Immature natural killer cell (primary cell): ENCODE measurements around the gene HSD3B7. TPM values are rescaled to one million over a fixed set of nuclear protein-coding genes. Genes with fewer than 3 reads are reported as not detected.
A peak's percentile ranks its signal among the peaks of the same experiment; 100 is the strongest.
"Not testable (repeated sequence)": the region's sequence is repeated elsewhere in the genome, so short reads cannot be mapped to it uniquely, and the experiment has no call there.

ENCODE experiments used
- DNase-seq, 3 donors: peaks; one replicate each; pipeline ENCODE4 v3.0.0; 2022; ENCODE audit warnings: mixed read lengths in 1 of 3
- H3K27ac Mint-ChIP-seq, 6 donors: one replicate each; pipeline ENCODE4 v1.8.0; 2020; ENCODE audit warnings: mixed read lengths in 6 of 6, mild to moderate bottlenecking in 5 of 6, inconsistent platforms in 4 of 6, moderate library complexity in 3 of 6
- H3K27me3 Mint-ChIP-seq, 3 donors: one replicate each; pipeline ENCODE4 v1.8.0; 2020 to 2021; ENCODE audit warnings: low read depth in 3 of 3, mild to moderate bottlenecking in 3 of 3, mixed read lengths in 3 of 3, moderate library complexity in 3 of 3, inconsistent platforms in 1 of 3
- H3K36me3 Mint-ChIP-seq, 3 donors: one replicate each; pipeline ENCODE4 v1.8.0; 2020; ENCODE audit warnings: mixed read lengths in 3 of 3, inconsistent platforms in 2 of 3, mild to moderate bottlenecking in 2 of 3
- H3K4me1 Mint-ChIP-seq, 2 donors: one replicate each; pipeline ENCODE4 v1.8.0; 2020; ENCODE audit warnings: inconsistent platforms in 2 of 2, mild to moderate bottlenecking in 2 of 2, mixed read lengths in 2 of 2, moderate library complexity in 1 of 2
- H3K4me3 Mint-ChIP-seq, 5 donors: one replicate each; pipeline ENCODE4 v1.8.0; 2020; ENCODE audit warnings: mild to moderate bottlenecking in 5 of 5, mixed read lengths in 5 of 5, inconsistent platforms in 3 of 5, moderate library complexity in 3 of 5
- H3K9me3 Mint-ChIP-seq, 6 donors: one replicate each; pipeline ENCODE4 v1.8.0; 2020; ENCODE audit warnings: mild to moderate bottlenecking in 6 of 6, mixed read lengths in 6 of 6, inconsistent platforms in 4 of 6, moderate library complexity in 3 of 6
- polyA plus RNA-seq, 3 donors: library from polyadenylated mRNA; unstranded; fragments of 300-500 nt; fragmentation: Illumina TruSeq; gene quantifications; one replicate each; pipeline ENCODE4 v1.2.3, GENCODE V29; 2021

HSD3B7 gene
- polyA plus RNA-seq, 3 donors from 2014 or later = not detected

- Mint-ChIP-seq H3K27me3 (peaks cover 3 to 9% (median 6%) of the 10 kb centered on the region in 3 donors), H3K4me3 (no peak overlapping the region), H3K9me3 (peaks cover 0 to under 1% (median 0%) of the 10 kb centered on the region in 6 donors), H3K27ac (no peak overlapping the region), H3K4me1 (no peaks in the 10 kb centered on the region), H3K36me3 (no peaks in the 10 kb centered on the region)
- DNase-seq = no peak
These were observed 19.7 kb downstream of the HSD3B7 start for GRCh38 chr16:31004658-31005057.

DNA sequence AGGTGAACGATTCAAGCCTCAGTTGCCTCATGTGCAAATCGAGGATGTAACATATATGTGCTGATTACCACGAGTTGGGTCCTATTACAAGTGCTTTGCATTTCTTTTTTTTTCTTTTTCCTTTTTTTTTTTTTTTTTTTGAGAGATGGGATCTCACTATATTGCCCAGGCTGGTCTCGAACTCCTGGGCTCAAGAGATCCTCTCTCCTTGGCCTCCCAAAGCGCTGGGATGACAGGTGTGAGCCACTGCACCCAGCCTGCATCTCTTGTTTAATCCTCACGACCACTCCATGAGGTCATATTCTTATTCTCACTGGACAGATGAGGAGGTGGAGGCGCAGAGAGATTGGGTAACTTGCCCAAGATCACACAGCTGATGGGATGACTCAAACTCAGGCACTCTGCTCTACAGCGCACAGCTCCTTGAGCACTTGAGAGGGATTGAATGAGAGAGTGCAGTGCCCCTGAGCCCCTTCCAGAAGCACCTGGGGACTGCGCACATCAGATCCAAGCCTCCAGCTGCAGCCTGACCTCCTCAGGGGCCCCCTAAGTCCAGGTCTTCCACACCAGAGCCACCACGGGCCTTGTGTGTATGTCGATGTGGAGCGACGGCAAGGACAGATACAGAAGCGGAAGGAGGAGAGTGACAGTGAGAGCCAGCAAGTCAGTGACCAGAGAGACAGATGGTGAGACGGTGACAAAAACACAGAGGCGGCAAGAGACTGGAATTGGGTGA is 20.5 kb downstream of the HSD3B7 start:
- no peak overlapping the region for H3K4me3 Mint-ChIP-seq
- peaks cover 0 to 4% of the 10 kb centered on the region in 2 donors for H3K4me1 Mint-ChIP-seq

GRCh38 chr16:31006086-31006385 is 21.0 kb downstream of the HSD3B7 start:
- Mint-ChIP-seq H3K4me3 (no peak overlapping the region), H3K9me3 (peaks cover 0 to 2% (median 0%) of the 10 kb centered on the region in 6 donors), H3K4me1 (peaks cover 0 to 6% of the 10 kb centered on the region in 2 donors), H3K27me3 (peaks cover 3 to 15% (median 6%) of the 10 kb centered on the region in 3 donors), H3K36me3 (no peaks in the 10 kb centered on the region), H3K27ac (no peak overlapping the region)
- no peak for DNase-seq

More for the DNA sequence above, 20.5 kb downstream of the HSD3B7 start:
- DNase-seq = no peak
- Mint-ChIP-seq H3K27me3 (peaks cover 6 to 12% (median 6%) of the 10 kb centered on the region in 3 donors), H3K27ac (peak overlapping the region in 2 of 6 donors; percentile 37 to 78), H3K9me3 (peaks cover 0 to 2% (median 0%) of the 10 kb centered on the region in 6 donors), H3K36me3 (no peaks in the 10 kb centered on the region)

- Mint-ChIP-seq H3K36me3 (no peaks in the 10 kb centered on the region), H3K27ac (no peak overlapping the region), H3K27me3 (peaks cover 6 to 21% (median 8%) of the 10 kb centered on the region in 3 donors), H3K4me1 (peaks cover 0 to 10% of the 10 kb centered on the region in 2 donors), H3K4me3 (no peak overlapping the region), H3K9me3 (peaks cover 0 to 2% (median 0%) of the 10 kb centered on the region in 6 donors)
- DNase-seq = no peak
These were observed 21.6 kb downstream of the HSD3B7 start for GRCh38 chr16:31006589-31006988.

- no peaks in the 10 kb centered on the region for H3K36me3 Mint-ChIP-seq
- H3K27me3 Mint-ChIP-seq = peaks cover 9 to 25% (median 11%) of the 10 kb centered on the region in 3 donors
- H3K27ac Mint-ChIP-seq = no peak overlapping the region
- peaks cover 0 to 10% of the 10 kb centered on the region in 2 donors for H3K4me1 Mint-ChIP-seq
- no peak overlapping the region for H3K4me3 Mint-ChIP-seq
- H3K9me3 Mint-ChIP-seq = peaks cover 0 to 2% (median 0%) of the 10 kb centered on the region in 6 donors
- no peak for DNase-seq
These were observed 22.7 kb downstream of the HSD3B7 start for GRCh38 chr16:31007684-31008083.

- peaks cover 0 to 2% (median 0%) of the 10 kb centered on the region in 6 donors for H3K9me3 Mint-ChIP-seq
- no peak for DNase-seq
- peaks cover 9 to 28% (median 11%) of the 10 kb centered on the region in 3 donors for H3K27me3 Mint-ChIP-seq
- H3K27ac Mint-ChIP-seq = no peak overlapping the region
- H3K36me3 Mint-ChIP-seq = no peaks in the 10 kb centered on the region
- H3K4me3 Mint-ChIP-seq = no peak overlapping the region
- H3K4me1 Mint-ChIP-seq = peaks cover 0 to 10% of the 10 kb centered on the region in 2 donors
These were observed 23.1 kb downstream of the HSD3B7 start for GRCh38 chr16:31008149-31008548.

GRCh38 chr16:31008551-31008950 is 23.5 kb downstream of the HSD3B7 start:
- H3K4me3 Mint-ChIP-seq = no peak overlapping the region

DNA sequence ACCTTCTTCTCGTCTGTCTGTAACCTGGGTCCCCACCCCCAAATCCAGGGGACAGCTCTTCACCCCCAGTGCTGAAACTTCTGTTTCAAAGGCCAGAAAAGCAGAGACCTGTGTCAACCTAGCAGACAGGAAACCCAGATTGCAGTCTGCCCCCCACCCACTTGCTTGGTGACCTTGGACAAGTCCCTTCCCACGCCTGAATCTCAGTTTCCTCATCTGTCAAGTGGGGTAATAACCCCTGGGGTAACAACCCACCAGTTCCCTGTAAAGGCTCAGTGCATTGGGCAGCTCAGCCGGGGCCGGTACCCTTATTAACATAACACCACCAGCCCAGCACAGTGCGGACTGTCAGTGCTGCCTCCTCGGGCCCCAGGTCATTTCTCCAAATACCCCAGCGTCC is 24.1 kb downstream of the HSD3B7 start:
- Mint-ChIP-seq H3K27me3 (peaks cover 12 to 25% (median 16%) of the 10 kb centered on the region in 3 donors), H3K4me1 (peaks cover 0 to 10% of the 10 kb centered on the region in 2 donors), H3K4me3 (no peak overlapping the region), H3K27ac (peak overlapping the region in 1 of 6 donors; percentile 36), H3K9me3 (peaks cover 0 to 2% (median 0%) of the 10 kb centered on the region in 6 donors), H3K36me3 (no peaks in the 10 kb centered on the region)
- no peak for DNase-seq

More at GRCh38 chr16:31008551-31008950, 23.5 kb downstream of the HSD3B7 start:
- peaks cover 0 to 2% (median 0%) of the 10 kb centered on the region in 6 donors for H3K9me3 Mint-ChIP-seq
- no peaks in the 10 kb centered on the region for H3K36me3 Mint-ChIP-seq
- H3K4me1 Mint-ChIP-seq = peaks cover 0 to 10% of the 10 kb centered on the region in 2 donors
- no peak for DNase-seq
- no peak overlapping the region for H3K27ac Mint-ChIP-seq
- peaks cover 10 to 24% (median 15%) of the 10 kb centered on the region in 3 donors for H3K27me3 Mint-ChIP-seq

DNA sequence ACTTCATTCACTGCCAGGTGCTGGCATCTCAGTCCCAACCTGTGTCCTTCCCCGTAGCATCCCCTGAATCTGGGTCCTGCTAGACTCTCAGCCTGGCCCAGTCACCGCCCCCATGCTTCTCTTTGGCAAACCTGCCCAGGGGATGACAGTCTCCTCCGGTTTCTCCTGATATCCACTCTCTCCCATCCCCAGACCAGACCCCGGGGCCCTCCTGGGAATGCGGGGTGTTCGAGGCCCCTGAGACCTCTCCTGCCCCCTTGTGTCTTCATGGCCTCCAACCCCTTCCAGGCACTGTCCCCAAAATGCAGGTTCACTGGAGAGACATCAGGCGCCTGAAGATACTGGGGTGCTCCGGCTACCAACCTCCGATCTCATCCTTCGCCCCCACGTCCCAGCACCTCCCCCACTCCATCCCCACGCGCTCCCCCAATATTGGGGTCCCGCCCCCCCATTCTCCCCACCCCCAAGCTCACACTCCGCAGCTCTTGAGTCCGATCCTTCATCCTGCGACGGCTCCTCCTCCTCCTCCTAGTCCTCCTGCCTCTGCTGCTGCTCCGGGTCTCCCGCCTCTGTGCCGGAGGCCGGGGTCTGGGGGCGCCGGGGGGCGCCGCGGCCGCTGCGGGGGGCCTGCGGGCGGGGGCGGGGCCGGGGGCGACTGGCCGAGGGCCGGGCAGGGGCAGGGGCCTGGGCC is 25.0 kb downstream of the HSD3B7 start:
- Mint-ChIP-seq H3K4me1 (peaks cover 0 to 10% of the 10 kb centered on the region in 2 donors), H3K27ac (peak overlapping the region in 1 of 6 donors; percentile 34), H3K27me3 (peaks cover 14 to 26% (median 17%) of the 10 kb centered on the region in 3 donors), H3K36me3 (no peaks in the 10 kb centered on the region), H3K9me3 (peaks cover 0 to 2% (median 0%) of the 10 kb centered on the region in 6 donors), H3K4me3 (peak overlapping the region in 3 of 5 donors; percentile 23 to 47 (median 40))
- no peak for DNase-seq

- Mint-ChIP-seq H3K4me3 (peak within 1 kb of the TSS; percentile 15 to 60 (median 47)), H3K4me1 (peaks cover 0 to 10% of the 10 kb centered on the region in 2 donors), H3K36me3 (no peaks in the 10 kb centered on the region), H3K27me3 (peaks cover 15 to 23% (median 17%) of the 10 kb centered on the region in 3 donors), H3K27ac (peak within 1 kb of the TSS in 1 of 6 donors; percentile 34), H3K9me3 (peaks cover 0 to 2% (median 0%) of the 10 kb centered on the region in 6 donors)
- no peak for DNase-seq
These were observed 25.7 kb downstream of the HSD3B7 start, which contains the start of gene STX1B for GRCh38 chr16:31010585-31011325. Gene STX1B, minus strand, starts transcription at chr16:31010638. Its CDS starts 242 bp downstream, at chr16:31010396.

DNA sequence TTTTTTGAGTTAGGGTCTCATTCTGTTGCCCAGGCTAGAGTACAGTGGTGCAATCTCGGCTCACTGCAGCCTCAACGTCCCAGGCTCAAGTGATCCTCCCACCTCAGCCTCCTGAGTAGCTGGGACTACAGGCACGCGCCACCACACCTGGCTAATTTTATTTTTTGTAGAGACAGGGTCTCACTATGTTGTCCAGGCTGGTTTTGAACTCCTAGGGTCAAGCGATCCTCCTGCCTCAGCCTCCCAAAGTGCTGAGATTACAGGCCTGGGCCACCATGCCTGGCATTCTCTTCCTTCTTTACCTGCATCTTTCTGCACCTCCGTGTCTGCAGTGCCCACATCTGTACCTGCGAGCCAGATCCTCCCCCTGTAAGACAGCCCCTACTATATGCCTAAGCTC is 26.8 kb downstream of the HSD3B7 start:
- Mint-ChIP-seq H3K27me3 (peaks cover 15 to 25% (median 17%) of the 10 kb centered on the region in 3 donors), H3K4me3 (peak overlapping the region in 3 of 5 donors; percentile 1 to 27 (median 21))
- not testable (repeated sequence) for DNase-seq, H3K36me3 Mint-ChIP-seq, H3K27ac Mint-ChIP-seq, H3K4me1 Mint-ChIP-seq, H3K9me3 Mint-ChIP-seq

- not testable (repeated sequence) for H3K36me3 Mint-ChIP-seq, DNase-seq, H3K4me3 Mint-ChIP-seq, H3K9me3 Mint-ChIP-seq, H3K4me1 Mint-ChIP-seq
- Mint-ChIP-seq H3K27ac (peak overlapping the region in 1 of 6 donors; percentile 80), H3K27me3 (peaks cover 14 to 25% (median 20%) of the 10 kb centered on the region in 3 donors)
These were observed 28.3 kb downstream of the HSD3B7 start for GRCh38 chr16:31013292-31013691.

- H3K27me3 Mint-ChIP-seq = peaks cover 17 to 19% (median 17%) of the 10 kb centered on the region in 3 donors
- peak overlapping the region in 1 of 6 donors; percentile 28 for H3K27ac Mint-ChIP-seq
- DNase-seq = no peak
- peaks cover 0 to 4% of the 10 kb centered on the region in 2 donors for H3K4me1 Mint-ChIP-seq
- no peak overlapping the region for H3K4me3 Mint-ChIP-seq
- H3K36me3 Mint-ChIP-seq = no peaks in the 10 kb centered on the region
- no peaks in the 10 kb centered on the region for H3K9me3 Mint-ChIP-seq
These were observed 31.0 kb downstream of the HSD3B7 start for GRCh38 chr16:31016018-31016417.
